Activated CD4-positive, CD25-positive, alpha-beta regulatory T cell (primary cell): ENCODE results near the gene HTR3E.
"Not testable (repeated sequence)": the region's sequence is repeated elsewhere in the genome, so short reads cannot be mapped to it uniquely, and the experiment has no call there.

Experiments
- DNase-seq, 4 experiments: peaks; one replicate each; lab custom pipeline; 2025; lab: John Stamatoyannopoulos, UW

HTR3E gene

GRCh38 chr3:184110316-184110725 is 13.5 kb downstream of the HTR3E start:
- DNase-seq, result no peak

DNA sequence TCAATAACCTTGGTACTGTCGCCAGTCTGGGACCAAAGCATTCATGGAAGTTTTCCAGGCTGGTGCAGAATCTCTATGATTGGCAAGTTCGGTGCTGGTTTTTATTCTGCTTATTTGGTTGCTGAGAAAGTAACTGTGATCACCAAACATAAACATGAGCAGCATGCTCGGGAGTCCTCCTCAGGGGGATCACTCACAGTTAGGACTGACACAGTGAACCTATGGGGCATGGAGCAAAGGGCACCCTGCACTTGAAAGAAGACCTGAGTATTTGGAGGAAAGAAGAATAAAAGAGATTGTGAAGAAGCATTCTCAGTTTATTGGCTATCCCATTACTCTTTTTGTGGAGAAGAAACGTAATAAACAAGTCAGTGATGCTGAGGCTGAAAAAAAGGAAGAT is 19.2 kb downstream of the HTR3E start:
- no peak for DNase-seq

GRCh38 chr3:184117636-184118035 is 20.8 kb downstream of the HTR3E start:
- DNase-seq, result no peak

DNA sequence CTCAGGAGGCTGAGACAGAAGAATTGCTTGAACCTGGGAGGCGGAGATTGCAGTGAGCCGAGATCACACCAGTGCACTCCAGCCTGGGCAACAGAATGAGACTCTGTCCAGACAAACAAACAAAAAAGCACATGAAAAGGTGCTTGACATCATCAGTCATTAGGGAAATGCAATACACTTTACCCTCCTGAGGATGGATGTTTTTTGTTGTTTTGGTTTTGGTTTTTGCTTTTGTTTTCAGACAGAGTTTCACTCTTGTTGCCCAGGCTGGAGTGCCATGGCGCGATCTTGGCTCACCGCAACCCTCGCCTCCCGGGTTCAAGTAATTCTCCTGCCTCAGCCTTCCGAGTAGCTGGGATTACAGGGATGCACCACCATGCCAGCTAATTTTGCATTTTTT is 24.2 kb downstream of the HTR3E start:
- not testable (repeated sequence) for DNase-seq

DNA sequence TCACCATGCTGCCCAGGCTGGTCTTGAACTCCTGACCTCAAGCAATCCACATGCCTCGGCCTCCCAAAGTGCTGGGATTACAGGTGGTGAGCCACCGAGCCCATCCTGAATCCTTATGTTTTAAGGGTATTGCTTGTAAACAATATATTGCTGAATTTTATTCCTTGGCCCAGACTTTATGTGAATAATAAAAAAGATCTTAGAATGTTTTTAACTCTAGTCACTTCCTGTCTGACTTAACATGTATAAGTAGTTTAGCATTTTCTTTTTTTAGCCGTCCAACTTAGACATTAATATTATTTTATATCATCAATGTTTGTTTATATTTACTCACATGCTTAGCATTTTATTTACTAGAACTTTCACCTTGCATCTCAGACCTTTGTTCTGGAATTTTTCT is 29.1 kb downstream of the HTR3E start:
- DNase-seq, result no peak

- no peak for DNase-seq
These were observed 32.1 kb downstream of the HTR3E start for GRCh38 chr3:184129012-184129411.

- no peak for DNase-seq
These were observed 36.1 kb downstream of the HTR3E start for GRCh38 chr3:184132945-184133344.

GRCh38 chr3:184133840-184134745 is 37.2 kb downstream of the HTR3E start:
- peak in 1 of 4 experiments; percentile 28 for DNase-seq

DNA sequence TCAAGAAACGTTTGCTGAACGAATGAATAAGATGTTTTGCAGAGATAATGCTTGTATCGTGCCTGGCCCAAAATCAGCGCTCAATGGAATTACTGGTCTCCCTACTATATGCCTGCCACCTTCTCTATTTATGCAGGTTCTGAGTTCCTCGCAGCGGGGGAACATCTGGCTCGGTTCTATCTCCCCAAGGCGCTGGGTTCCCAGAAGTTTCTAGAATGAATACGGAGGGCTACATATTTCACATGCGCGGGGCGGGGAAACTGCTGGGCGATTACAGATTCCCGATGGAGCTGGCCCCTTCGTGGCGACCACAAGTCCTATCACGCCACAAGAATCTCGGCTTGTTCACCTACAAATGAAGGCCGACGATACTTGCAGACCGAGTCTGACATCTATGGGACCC is 37.9 kb downstream of the HTR3E start:
- DNase-seq, result no peak

- peak; percentile 67 to 76 (median 72) for DNase-seq
These were observed 38.5 kb downstream of the HTR3E start, which contains the start of gene EIF2B5 for GRCh38 chr3:184135149-184135910. TSS of gene EIF2B5 (plus strand) at chr3:184135358. CDS start at chr3:184135386, 28 bp downstream.

DNA sequence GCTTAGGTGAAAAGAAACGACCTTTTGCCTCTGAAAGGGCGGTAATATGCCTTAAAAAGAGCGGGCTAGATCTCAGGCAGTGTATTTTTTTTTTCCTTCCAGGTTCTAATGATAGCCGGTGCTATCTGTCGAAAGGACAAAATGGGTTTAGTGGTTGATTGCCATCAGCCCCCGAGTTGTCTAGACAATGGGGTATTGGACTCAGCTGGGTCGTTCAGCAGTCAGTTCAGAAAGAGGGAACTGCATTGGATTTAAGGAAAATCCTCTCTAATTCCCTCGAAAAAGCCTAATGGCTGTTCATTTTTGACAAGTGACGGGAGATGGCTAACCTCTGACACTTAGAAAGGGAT is 39.0 kb downstream of the HTR3E start:
- DNase-seq, result no peak

- DNase-seq, result no peak
These were observed 43.6 kb downstream of the HTR3E start for GRCh38 chr3:184140436-184140835.

- DNase-seq, result no peak
These were observed 45.3 kb downstream of the HTR3E start for GRCh38 chr3:184142199-184142598.

- no peak for DNase-seq
These were observed 46.5 kb downstream of the HTR3E start for GRCh38 chr3:184143327-184143726.

DNA sequence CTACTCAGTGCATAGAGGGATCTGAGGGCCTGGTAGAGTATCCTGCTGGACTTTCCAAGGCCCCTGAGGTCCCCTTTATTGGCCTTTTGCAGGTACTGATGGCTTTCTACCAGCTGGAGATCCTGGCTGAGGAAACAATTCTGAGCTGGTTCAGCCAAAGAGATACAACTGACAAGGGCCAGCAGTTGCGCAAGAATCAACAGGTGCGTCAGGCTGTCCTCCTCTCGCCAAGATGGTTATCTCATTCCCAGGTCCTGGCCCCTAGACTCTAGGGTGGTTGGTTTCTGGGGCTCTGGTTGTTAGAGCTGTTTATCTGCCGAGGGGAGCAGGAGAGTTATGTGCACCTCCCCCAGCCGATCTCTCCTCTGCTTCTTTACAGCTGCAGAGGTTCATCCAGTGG is 47.6 kb downstream of the HTR3E start:
- no peak for DNase-seq

DNA sequence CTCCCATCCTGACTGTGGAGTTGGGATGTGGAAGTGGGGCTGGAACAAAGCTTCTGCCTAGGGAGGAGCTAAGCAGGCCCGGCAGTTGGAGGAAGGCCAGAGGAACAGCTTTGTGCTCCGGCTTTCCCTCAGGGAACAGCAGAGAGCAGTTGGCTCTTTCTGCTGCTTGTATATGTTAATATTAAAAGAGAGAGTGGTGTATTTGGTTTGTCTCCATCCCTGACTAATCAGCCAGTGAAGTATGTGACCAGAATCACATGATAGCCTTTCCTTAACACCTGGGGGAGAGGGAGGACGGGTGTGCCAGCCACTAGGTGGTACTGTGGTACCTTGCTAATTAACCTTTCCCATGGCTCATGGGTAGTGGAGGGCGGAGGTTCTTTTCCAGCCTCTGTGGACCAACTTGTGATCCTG is 48.3 kb downstream of the HTR3E start:
- DNase-seq, result peak in 3 of 4 experiments; percentile 5 to 14 (median 12)

- DNase-seq, result no peak
These were observed 48.9 kb downstream of the HTR3E start for GRCh38 chr3:184145751-184146270.

- no peak for DNase-seq
These were observed 51.2 kb downstream of the HTR3E start for GRCh38 chr3:184148076-184148475.

DNA sequence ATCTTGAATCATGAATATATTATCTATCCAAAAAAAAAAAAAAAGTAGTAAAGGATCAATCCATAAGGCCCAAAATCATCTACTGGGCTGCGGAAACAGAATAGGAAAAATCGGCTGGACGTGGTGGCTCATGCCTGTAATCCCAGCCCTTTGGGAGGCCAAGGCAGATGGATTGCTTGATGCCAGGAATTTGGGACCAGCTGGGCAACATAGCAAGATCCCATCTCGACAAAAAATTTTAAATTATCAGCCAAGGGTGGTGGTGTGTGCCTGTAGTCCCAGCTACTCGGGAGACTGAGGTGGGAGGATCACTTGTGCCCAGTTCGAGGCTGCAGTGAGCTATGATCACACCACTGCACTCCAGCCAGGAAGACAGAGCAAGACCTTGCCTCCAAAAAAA is 52.3 kb downstream of the HTR3E start:
- no peak for DNase-seq

DNA sequence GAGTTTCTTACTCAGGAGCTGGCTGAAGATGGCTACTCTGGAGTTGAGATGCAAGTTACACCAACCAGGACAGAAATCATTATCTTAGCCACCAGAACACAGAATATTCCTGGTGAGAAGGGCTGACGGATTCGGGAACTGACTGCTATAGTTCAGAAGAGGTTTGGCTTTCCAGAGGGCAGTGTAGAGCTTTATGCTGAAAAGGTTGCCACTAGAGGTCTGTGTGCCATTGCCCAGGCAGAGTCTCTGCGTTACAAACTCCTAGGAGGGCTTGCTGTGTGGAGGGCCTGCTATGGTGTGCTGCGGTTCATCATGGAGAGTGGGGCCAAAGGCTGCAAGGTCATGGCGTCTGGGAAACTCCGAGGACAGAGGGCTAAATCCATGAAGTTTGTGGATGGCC is 52.9 kb downstream of the HTR3E start:
- not testable (repeated sequence) for DNase-seq

- DNase-seq, result peak in 2 of 4 experiments; percentile 20 to 24
These were observed 58.2 kb downstream of the HTR3E start, which contains the start of gene DVL3 for GRCh38 chr3:184154885-184155643. TSS of gene DVL3 (plus strand) at chr3:184155377. CDS start at chr3:184155636, 259 bp downstream.
